ENCODE data around the gene VPREB1.

- TF ChIP-seq CTCF (IDR thresholded peaks at IDR 0.05) (no peak), POLR2A (IDR thresholded peaks at IDR 0.05) (no peak)
These were observed 47.6 kb upstream of the VPREB1 start for GRCh38 chr22:22196833-22197477.

Data from prostate gland (tissue), 2 donors.